HEK293 (cell line): ENCODE measurements around the gene RASSF3.

ENCODE experiments used
- CTCF ChIA-PET: fragments of 350-600 bp; formaldehyde crosslinking; extraction: SDS; loops from one replicate; lab custom pipeline; 2021; ENCODE audit warnings: antibody characterized with exemption; lab: Yijun Ruan, JAX
- POLR2A ChIA-PET: fragments of 300-600 bp; formaldehyde crosslinking; extraction: SDS; loops from one replicate; lab custom pipeline; 2020; ENCODE audit warnings: antibody characterized with exemption, inconsistent platforms; lab: Yijun Ruan, JAX
- H3K27ac ChIP-seq: fragments of 200-500 bp; sonication (Bioruptor generic); 2 replicates; pipeline ENCODE4 v1.5.1; 2014; ENCODE audit warnings: low read depth, low read length, control low read depth, inconsistent platforms; ENCODE audit errors: extremely low read depth
- H3K36me3 ChIP-seq, 2 experiments: fragments of 200-500 bp in 1 of 2; sonication (Bioruptor generic) in 1 of 2; 1 replicate in 1 of 2; 2 replicates in 1 of 2; pipeline ENCODE4 v1.5.1; 2014 to 2017; ENCODE audit warnings: inconsistent platforms in 2 of 2, low read length in 2 of 2; ENCODE audit not compliant: control insufficient read depth in 2 of 2, insufficient read depth in 1 of 2
- H3K4me1 ChIP-seq: fragments of 200-500 bp; sonication (Bioruptor generic); 2 replicates; pipeline ENCODE4 v1.5.1; 2014; ENCODE audit warnings: mild to moderate bottlenecking, low read length, inconsistent platforms; ENCODE audit not compliant: control insufficient read depth, insufficient read depth
- H3K4me3 ChIP-seq: 2 replicates; pipeline ENCODE4 v1.5.1; 2011; ENCODE audit warnings: low read depth, mild to moderate bottlenecking, control low read depth, low read length, moderate library complexity
- H3K9me3 ChIP-seq: fragments of 200-500 bp; sonication (Bioruptor generic); 2 replicates; pipeline ENCODE4 v1.5.1; 2014; ENCODE audit warnings: low read depth, low read length, inconsistent platforms; ENCODE audit not compliant: control insufficient read depth, insufficient read depth
- FEZF1 ChIP-seq: fragments of 450-650 bp; formaldehyde crosslinking; IDR thresholded peaks from 2 replicates; pipeline ENCODE4 v1.5.1; 2016; ENCODE audit warnings: missing biosample characterization, missing genetic modification characterization
- GLI2 ChIP-seq: fragments of 450-650 bp; formaldehyde crosslinking; IDR thresholded peaks from 2 replicates; pipeline ENCODE4; 2017; ENCODE audit warnings: missing biosample characterization, missing genetic modification characterization, low read depth, borderline replicate concordance
- GLIS1 ChIP-seq: fragments of 450-650 bp; formaldehyde crosslinking; IDR thresholded peaks from 2 replicates; pipeline ENCODE4 v1.5.1; 2016; ENCODE audit warnings: missing biosample characterization, missing genetic modification characterization
- KLF1 ChIP-seq: fragments of 450-650 bp; formaldehyde crosslinking; IDR thresholded peaks from 2 replicates; pipeline ENCODE4 v1.5.1; 2016; ENCODE audit warnings: missing biosample characterization, missing genetic modification characterization
- KLF16 ChIP-seq: fragments of 450-650 bp; formaldehyde crosslinking; IDR thresholded peaks from 2 replicates; pipeline ENCODE4 v1.5.1; 2017; ENCODE audit warnings: missing biosample characterization, missing genetic modification characterization
- KLF9 ChIP-seq: fragments of 450-650 bp; formaldehyde crosslinking; IDR thresholded peaks from 2 replicates; pipeline ENCODE4 v1.5.1; 2016; ENCODE audit warnings: missing biosample characterization, missing genetic modification characterization, low read depth
- SP3 ChIP-seq: fragments of 450-650 bp; formaldehyde crosslinking; IDR thresholded peaks from 2 replicates; pipeline ENCODE4 v1.5.1; 2016; ENCODE audit warnings: missing biosample characterization, missing genetic modification characterization
- YY2 ChIP-seq: fragments of 450-650 bp; formaldehyde crosslinking; IDR thresholded peaks from 2 replicates; pipeline ENCODE4 v1.5.1; 2016; ENCODE audit warnings: missing biosample characterization, missing genetic modification characterization
- ZBTB17 ChIP-seq: fragments of 450-650 bp; formaldehyde crosslinking; IDR thresholded peaks from 2 replicates; pipeline ENCODE4 v1.5.1; 2016; ENCODE audit warnings: missing biosample characterization, missing genetic modification characterization
- ZNF121 ChIP-seq: fragments of 450-650 bp; formaldehyde crosslinking; IDR thresholded peaks from 2 replicates; pipeline ENCODE4 v1.5.1; 2016; ENCODE audit warnings: missing biosample characterization, missing genetic modification characterization
- ZNF223 ChIP-seq: fragments of 450-650 bp; formaldehyde crosslinking; IDR thresholded peaks from 2 replicates; pipeline ENCODE4 v1.5.1; 2016; ENCODE audit warnings: missing biosample characterization, missing genetic modification characterization
- ZNF248 ChIP-seq: fragments of 450-650 bp; formaldehyde crosslinking; IDR thresholded peaks from 2 replicates; pipeline ENCODE4 v1.5.1; 2017; ENCODE audit warnings: missing biosample characterization, missing genetic modification characterization
- ZNF335 ChIP-seq: fragments of 450-650 bp; formaldehyde crosslinking; conservative IDR thresholded peaks from 2 replicates; pipeline ENCODE4 v1.5.1; 2016; ENCODE audit warnings: missing biosample characterization, missing genetic modification characterization
- ZNF561 ChIP-seq: fragments of 450-650 bp; IDR thresholded peaks from 2 replicates; pipeline ENCODE4 v1.5.1; 2018; ENCODE audit warnings: missing biosample characterization, missing genetic modification characterization, borderline replicate concordance
- ZNF596 ChIP-seq: fragments of 450-650 bp; IDR thresholded peaks from 2 replicates; pipeline ENCODE4 v1.5.0; 2018; ENCODE audit warnings: missing biosample characterization, mild to moderate bottlenecking, missing genetic modification characterization, moderate library complexity
- ZNF600 ChIP-seq: fragments of 450-650 bp; formaldehyde crosslinking; IDR thresholded peaks from 2 replicates; pipeline ENCODE4 v1.5.1; 2016; ENCODE audit warnings: missing biosample characterization, missing genetic modification characterization
- ZNF660 ChIP-seq: fragments of 450-650 bp; IDR thresholded peaks from 2 replicates; pipeline ENCODE4 v1.5.1; 2018; ENCODE audit warnings: missing biosample characterization, mild to moderate bottlenecking, missing genetic modification characterization
- TF ChIP-seq, protein P1 (sequence below): fragments of 450-650 bp; formaldehyde crosslinking; IDR thresholded peaks from 2 replicates; pipeline ENCODE4 v1.5.1; 2017; ENCODE audit warnings: missing biosample characterization, missing genetic modification characterization
- TF ChIP-seq, protein P2 (sequence below): fragments of 450-650 bp; IDR thresholded peaks from 2 replicates; pipeline ENCODE4 v1.5.1; 2018; ENCODE audit warnings: missing biosample characterization, mild to moderate bottlenecking, missing genetic modification characterization
- TF ChIP-seq, protein P3 (sequence below): IDR thresholded peaks from 2 replicates; pipeline ENCODE4 v1.6.1; 2011; ENCODE audit warnings: mild to moderate bottlenecking, low read depth, low read length, borderline replicate concordance
- TF ChIP-seq, protein P4 (sequence below): fragments of 450-650 bp; formaldehyde crosslinking; IDR thresholded peaks from 2 replicates; pipeline ENCODE4 v1.5.1; 2016; ENCODE audit warnings: missing biosample characterization, missing genetic modification characterization, low read depth
- TF ChIP-seq, protein P5 (sequence below): fragments of 450-650 bp; formaldehyde crosslinking; IDR thresholded peaks from 2 replicates; pipeline ENCODE4 v1.5.1; 2016; ENCODE audit warnings: missing biosample characterization, missing genetic modification characterization

The RASSF3 gene

DNA sequence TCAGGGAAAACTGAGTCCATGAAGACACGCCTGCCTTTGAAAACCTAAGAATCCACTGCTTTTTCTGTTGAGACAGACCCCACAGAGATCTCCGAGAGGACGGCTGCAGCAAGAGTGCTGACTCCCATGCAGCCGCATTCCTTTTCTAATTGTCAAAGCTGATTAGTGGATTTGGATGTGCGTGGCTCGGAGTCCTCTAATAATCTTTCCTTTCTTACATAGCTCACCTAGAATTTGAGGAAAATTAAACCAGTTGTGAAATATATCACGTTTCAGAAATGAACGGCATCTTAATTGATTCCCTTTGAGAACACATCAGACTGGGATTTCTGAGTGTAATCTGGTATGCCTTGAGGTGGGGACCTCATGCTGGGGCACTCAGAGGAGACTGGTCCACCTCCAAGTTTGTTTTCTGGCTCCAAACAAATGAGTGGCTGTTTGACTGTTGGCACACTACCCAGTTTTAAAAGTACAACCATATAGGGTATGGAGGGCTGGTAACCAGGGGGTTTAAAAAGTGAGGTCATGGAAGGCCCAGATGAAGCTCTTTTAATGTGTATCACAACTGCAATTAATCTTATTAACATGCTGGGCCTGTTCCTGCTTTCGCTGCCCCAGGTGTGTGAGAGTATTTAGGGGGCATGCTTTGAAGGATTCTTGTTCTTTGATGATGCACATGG lies 63.3 kb downstream of the RASSF3 start (continued):
- TF ChIP-seq, protein P1, sequence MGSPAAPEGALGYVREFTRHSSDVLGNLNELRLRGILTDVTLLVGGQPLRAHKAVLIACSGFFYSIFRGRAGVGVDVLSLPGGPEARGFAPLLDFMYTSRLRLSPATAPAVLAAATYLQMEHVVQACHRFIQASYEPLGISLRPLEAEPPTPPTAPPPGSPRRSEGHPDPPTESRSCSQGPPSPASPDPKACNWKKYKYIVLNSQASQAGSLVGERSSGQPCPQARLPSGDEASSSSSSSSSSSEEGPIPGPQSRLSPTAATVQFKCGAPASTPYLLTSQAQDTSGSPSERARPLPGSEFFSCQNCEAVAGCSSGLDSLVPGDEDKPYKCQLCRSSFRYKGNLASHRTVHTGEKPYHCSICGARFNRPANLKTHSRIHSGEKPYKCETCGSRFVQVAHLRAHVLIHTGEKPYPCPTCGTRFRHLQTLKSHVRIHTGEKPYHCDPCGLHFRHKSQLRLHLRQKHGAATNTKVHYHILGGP (tag by site-specific recombination) = no peak
- TF ChIP-seq ZNF248 (no peak), ZBTB17 (tag by site-specific recombination) (peak; percentile 66), ZNF596 (tag by site-specific recombination) (peak; percentile 45; the same call in 1 of the 2 replicates), GLIS1 (peak; percentile 91), KLF16 (tag by site-specific recombination) (no peak), KLF9 (tag by site-specific recombination) (no peak), YY2 (tag by site-specific recombination) (no peak), ZNF660 (tag by site-specific recombination) (no peak)
- TF ChIP-seq, protein P2, sequence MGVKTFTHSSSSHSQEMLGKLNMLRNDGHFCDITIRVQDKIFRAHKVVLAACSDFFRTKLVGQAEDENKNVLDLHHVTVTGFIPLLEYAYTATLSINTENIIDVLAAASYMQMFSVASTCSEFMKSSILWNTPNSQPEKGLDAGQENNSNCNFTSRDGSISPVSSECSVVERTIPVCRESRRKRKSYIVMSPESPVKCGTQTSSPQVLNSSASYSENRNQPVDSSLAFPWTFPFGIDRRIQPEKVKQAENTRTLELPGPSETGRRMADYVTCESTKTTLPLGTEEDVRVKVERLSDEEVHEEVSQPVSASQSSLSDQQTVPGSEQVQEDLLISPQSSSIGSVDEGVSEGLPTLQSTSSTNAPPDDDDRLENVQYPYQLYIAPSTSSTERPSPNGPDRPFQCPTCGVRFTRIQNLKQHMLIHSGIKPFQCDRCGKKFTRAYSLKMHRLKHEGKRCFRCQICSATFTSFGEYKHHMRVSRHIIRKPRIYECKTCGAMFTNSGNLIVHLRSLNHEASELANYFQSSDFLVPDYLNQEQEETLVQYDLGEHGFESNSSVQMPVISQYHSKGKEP = 0 out of 2 replicates have a peak, but pooled peaks have one; percentile 24
- TF ChIP-seq, protein P3, sequence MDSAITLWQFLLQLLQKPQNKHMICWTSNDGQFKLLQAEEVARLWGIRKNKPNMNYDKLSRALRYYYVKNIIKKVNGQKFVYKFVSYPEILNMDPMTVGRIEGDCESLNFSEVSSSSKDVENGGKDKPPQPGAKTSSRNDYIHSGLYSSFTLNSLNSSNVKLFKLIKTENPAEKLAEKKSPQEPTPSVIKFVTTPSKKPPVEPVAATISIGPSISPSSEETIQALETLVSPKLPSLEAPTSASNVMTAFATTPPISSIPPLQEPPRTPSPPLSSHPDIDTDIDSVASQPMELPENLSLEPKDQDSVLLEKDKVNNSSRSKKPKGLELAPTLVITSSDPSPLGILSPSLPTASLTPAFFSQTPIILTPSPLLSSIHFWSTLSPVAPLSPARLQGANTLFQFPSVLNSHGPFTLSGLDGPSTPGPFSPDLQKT = no peak

DNA sequence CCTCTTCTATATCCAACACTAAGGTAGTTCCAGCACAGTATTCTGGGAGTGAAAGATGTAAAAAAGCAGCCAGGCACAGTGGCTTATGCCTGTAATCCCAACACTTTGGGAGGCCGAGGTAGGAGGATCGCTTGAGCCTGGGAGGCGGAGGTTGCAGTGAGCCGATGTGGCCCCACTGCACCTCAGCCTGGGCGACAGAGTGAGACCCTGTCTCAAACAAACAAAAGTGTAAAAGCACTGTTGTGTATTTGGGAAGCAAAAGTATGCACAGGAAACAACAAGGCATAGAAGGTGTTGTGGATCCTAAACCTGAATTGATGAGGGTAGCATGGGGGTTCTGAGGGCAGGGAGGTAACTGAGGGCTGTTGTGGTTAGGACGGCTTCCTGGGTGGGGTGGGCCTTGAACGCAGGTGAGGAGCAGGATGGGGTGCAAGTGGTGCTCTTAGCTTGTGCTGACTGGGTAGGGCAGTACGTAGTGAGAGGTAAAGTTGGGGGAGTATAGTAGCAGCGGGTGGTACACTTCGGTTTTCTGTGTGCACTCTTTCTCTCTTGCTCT lies 64.2 kb downstream of the RASSF3 start:
- peaks cover 52% of the 10 kb centered on the region for H3K4me1 ChIP-seq
- no peaks in the 10 kb centered on the region for H3K36me3 ChIP-seq
- peak overlapping the region; percentile 14; the same call in 1 of the 2 replicates for H3K27ac ChIP-seq
- TF ChIP-seq ZNF600 (tag by site-specific recombination) = peak; percentile 59
- TF ChIP-seq, protein P4, sequence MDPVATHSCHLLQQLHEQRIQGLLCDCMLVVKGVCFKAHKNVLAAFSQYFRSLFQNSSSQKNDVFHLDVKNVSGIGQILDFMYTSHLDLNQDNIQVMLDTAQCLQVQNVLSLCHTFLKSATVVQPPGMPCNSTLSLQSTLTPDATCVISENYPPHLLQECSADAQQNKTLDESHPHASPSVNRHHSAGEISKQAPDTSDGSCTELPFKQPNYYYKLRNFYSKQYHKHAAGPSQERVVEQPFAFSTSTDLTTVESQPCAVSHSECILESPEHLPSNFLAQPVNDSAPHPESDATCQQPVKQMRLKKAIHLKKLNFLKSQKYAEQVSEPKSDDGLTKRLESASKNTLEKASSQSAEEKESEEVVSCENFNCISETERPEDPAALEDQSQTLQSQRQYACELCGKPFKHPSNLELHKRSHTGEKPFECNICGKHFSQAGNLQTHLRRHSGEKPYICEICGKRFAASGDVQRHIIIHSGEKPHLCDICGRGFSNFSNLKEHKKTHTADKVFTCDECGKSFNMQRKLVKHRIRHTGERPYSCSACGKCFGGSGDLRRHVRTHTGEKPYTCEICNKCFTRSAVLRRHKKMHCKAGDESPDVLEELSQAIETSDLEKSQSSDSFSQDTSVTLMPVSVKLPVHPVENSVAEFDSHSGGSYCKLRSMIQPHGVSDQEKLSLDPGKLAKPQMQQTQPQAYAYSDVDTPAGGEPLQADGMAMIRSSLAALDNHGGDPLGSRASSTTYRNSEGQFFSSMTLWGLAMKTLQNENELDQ = no peak
- TF ChIP-seq ZNF121 (tag by site-specific recombination) = 0 out of 2 replicates have a peak, but pooled peaks have one; percentile 22
- H3K9me3 ChIP-seq = no peaks in the 10 kb centered on the region
- ChIA-PET CTCF (interaction anchor here (0.9 to 1.2 kb wide), 2 partner anchors 24 to 65 kb away, joined by 3 read pairs; no protein-coding TSS in a partner anchor), POLR2A (interaction anchor here (0.9 kb wide), 1 partner anchor 64 kb away, joined by 4 read pairs; the partner anchor contains the start of gene RASSF3)
- H3K4me3 ChIP-seq = no peak overlapping the region

DNA sequence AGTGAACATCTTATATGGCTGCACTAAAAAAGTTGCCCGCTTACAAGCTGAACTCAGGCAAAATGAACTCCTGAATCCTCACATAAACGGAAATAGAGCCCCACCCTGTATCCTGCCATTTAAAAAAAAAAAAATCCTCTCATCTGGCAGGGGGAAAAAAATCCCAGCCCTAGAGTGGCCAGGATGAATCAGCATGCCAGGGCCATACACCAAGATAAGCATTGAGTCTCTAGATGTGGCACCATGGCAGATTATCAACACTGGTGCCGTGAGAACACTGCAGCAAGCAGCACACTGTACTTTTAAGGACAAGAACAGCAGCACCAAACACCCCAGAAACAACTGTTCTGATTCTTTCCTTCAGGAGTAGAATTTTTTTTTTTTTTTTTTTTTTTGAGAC lies 65.5 kb downstream of the RASSF3 start:
- TF ChIP-seq SP3 (tag by site-specific recombination) (no peak), ZNF335 (tag by site-specific recombination) (no peak), FEZF1 (tag by site-specific recombination) (peak; percentile 63), ZNF248 (no peak), ZNF561 (no peak), KLF1 (tag by site-specific recombination) (0 out of 2 replicates have a peak, but pooled peaks have one; percentile 20), GLI2 (tag by site-specific recombination) (no peak), ZNF223 (tag by site-specific recombination) (no peak)
- TF ChIP-seq, protein P5, sequence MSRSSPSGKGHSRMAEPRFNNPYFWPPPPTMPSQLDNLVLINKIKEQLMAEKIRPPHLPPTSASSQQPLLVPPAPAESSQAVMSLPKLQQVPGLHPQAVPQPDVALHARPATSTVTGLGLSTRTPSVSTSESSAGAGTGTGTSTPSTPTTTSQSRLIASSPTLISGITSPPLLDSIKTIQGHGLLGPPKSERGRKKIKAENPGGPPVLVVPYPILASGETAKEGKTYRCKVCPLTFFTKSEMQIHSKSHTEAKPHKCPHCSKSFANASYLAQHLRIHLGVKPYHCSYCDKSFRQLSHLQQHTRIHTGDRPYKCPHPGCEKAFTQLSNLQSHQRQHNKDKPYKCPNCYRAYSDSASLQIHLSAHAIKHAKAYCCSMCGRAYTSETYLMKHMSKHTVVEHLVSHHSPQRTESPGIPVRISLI = 0 out of 2 replicates have a peak, but pooled peaks have one; percentile 64
- TF ChIP-seq, all 188 proteins: peak for 3
- ChIA-PET CTCF (no interaction called here), POLR2A (interaction anchor here (0.7 kb wide), 1 partner anchor 19 kb away, joined by 5 read pairs; no protein-coding TSS in a partner anchor)
- H3K36me3 ChIP-seq = no peaks in the 10 kb centered on the region
- peaks cover 47% of the 10 kb centered on the region for H3K4me1 ChIP-seq
- no peaks in the 10 kb centered on the region for H3K9me3 ChIP-seq
- no peak overlapping the region for H3K4me3 ChIP-seq
- H3K27ac ChIP-seq = no peak overlapping the region
